Activated CD4-positive, alpha-beta T cell treated with anti-CD3 and anti-CD28 coated beads for 4 hours (primary cell): ENCODE results near the gene SLC22A17.

ENCODE experiments used
- DNase-seq, 2 donors: peaks; one replicate each; pipeline ENCODE4 v3.0.0-alpha.2; 2020

SLC22A17 gene

GRCh38 chr14:23380976-23381375, 28.3 kb upstream of the SLC22A17 start:
- DNase-seq = no peak

GRCh38 chr14:23380197-23380914, 27.7 kb upstream of the SLC22A17 start:
- DNase-seq = no peak

DNA sequence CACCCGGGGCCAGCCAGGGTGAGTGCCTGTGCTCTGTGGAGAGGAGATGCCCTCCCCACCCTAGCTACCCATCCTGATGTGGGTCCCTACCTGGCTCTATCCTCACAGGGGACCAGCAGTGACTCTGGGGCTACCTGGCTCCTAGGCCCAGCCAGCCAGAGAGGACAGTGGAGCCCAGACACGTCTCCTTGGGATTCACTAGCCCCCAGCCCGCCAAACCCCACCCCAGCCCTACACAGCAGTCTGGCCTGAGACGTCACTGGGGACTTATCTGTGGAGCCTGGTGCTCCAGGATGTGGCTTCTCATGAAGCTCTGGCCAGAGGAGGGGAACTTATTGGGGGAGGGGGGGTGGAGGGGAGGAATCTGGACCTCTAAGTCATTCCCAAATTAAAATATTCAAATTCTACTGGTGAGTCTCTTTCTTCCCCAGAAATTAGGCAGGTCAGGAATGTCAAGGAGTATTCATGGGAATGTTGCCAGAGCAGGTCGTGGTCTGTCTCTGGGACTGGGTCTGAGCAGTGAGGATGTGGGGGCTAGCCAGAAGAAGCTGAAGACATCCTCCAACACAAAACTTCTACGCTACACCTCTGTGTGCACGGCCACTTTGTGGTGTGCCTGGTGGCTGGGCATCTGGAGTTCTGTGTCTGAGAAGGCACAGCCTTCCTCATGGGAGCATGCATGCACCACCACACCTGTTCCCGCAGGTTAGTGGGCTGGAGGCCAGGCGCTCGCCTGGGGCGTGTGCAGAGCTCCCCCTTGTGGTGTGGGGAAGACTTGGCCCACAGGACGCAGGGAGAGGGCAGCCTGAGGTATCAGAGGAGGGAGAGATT, 26.9 kb upstream of the SLC22A17 start:
- peak; percentile 61 to 73 for DNase-seq

DNA sequence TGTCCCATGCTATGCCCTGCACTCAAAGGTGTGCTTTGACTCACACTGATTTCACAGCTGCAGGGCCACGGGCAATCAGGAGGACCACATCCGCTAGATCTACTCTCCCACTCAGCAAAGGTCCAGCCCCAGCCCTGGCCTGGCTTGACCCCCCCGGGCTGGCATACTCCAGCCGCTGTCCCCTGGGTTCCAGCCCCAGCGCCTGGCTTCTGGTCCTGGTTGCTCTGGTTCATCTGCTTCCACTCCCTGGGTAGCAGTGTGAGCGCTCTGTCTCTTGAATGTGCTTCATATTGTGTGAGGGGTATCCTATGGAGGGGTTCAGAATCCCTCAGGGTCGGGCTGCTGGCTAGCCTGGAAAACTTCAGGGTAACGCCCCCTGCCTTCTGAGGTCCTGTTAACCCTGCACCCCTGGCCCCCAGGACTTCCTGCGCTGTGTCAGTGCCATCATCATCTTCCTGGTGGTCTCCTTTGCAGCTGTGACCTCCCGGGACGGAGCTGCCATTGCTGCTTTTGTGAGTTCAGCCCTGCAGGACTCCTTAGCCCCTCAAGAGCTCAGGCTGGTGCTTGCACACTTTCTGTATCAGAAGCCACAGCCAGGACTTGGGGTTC, 26.0 kb upstream of the SLC22A17 start:
- no peak for DNase-seq

DNA sequence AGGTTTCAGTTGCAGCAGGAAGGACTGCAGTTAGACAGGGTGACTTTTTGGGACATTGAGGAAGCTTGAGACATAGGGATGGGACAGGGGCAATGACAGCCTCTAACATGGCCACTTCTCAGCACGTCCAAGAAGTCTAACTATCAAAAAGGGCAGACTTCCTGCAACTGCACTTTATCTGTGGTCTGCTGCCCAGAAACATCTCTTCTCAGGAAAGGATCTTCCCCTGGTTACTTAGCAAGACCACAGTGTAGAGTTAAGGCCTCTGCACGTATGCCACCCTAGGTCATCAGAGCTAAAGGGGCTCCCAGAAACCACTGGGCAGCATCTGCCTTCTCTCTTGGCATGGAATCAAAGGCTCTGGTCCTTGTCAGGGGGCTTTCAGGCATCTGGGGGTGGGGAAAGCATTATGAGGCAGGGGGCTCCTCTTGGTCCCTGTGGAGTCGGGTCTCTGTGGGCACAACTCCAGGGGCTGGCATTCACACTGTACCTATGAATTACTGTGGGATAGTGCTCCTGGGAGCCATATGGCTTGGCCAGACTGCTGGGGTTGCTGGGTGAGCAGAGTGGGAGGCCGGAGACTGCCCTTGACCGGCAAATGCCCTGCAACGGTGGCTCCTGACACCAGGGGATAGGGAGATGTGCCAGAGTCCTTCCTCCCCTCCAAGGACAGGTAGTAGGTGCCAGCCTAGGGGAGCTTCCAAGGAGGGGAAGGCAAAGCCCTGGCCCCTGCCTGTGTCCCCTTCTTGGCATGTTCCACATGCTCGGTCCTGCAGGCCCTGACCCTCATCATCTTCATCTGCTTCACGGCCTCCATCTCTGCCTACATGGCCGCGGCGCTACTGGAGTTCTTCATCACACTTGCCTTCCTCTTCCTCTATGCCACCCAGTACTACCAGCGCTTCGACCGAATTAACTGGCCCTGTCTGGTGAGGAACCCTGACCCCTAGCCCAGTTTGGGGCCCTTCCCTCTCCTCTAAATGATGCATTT, 25.2 kb upstream of the SLC22A17 start:
- no peak for DNase-seq

- no peak for DNase-seq
Measured at GRCh38 chr14:23377198-23377550, 24.5 kb upstream of the SLC22A17 start.

DNA sequence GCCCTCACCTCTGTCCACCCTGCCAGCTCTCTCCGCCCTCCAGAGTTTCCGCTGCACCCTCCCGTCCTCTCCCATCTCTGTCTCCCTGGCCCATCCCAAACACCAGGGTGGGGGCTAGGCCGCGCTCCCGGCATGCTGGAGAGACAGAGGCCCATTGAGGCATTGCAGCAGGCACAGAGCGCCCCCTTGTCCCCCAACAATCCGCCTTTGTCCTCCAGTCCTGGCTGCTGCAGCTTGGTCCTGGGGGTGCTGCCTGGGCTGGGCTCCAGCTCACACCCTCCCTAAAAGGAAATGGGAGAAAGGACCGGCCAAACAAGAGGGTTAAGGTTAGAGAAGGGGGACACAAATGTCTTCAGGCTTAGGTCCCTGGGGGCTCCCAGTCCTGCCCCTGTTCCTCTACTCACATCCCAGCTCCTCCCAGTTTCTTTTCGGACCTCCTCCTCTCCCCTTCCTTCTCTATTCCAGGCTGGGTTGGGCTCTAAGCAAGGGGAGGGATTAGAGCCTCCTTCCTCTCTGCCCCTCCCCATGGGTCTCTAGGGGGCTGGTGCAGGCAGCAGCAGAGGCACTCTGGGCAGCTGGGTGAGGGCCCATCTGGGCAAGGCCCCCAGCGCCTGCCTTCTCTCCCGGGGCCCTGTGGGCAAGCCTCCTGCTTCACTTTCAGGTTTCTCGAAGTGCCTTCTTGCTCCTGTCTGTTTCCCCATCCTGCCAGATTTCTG, 24.0 kb upstream of the SLC22A17 start, which contains the start of gene CMTM5:
Gene CMTM5 (plus strand): TSS at position 565 of the 716 bp plus-strand sequence. CDS start 206 bp downstream, outside the sequence.
- no peak for DNase-seq

DNA sequence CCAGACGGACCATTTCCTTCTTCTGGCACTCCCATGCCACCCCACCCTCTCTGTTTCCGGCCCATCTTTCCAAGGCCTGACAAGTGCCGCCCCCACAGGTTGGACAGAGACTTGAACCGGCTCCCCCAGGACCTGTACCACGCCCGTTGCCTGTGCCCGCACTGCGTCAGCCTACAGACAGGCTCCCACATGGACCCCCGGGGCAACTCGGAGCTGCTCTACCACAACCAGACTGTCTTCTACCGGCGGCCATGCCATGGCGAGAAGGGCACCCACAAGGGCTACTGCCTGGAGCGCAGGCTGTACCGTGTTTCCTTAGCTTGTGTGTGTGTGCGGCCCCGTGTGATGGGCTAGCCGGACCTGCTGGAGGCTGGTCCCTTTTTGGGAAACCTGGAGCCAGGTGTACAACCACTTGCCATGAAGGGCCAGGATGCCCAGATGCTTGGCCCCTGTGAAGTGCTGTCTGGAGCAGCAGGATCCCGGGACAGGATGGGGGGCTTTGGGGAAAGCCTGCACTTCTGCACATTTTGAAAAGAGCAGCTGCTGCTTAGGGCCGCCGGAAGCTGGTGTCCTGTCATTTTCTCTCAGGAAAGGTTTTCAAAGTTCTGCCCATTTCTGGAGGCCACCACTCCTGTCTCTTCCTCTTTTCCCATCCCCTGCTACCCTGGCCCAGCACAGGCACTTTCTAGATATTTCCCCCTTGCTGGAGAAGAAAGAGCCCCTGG, 23.0 kb upstream of the SLC22A17 start:
- DNase-seq = no peak

GRCh38 chr14:23373041-23373440, 20.4 kb upstream of the SLC22A17 start:
- no peak for DNase-seq

GRCh38 chr14:23372509-23372908, 19.8 kb upstream of the SLC22A17 start, which contains the start of gene IL25:
IL25 (plus strand) TSS chr14:23372809.
- DNase-seq = no peak

- no peak for DNase-seq
Measured at GRCh38 chr14:23371865-23372264, 19.2 kb upstream of the SLC22A17 start.

DNA sequence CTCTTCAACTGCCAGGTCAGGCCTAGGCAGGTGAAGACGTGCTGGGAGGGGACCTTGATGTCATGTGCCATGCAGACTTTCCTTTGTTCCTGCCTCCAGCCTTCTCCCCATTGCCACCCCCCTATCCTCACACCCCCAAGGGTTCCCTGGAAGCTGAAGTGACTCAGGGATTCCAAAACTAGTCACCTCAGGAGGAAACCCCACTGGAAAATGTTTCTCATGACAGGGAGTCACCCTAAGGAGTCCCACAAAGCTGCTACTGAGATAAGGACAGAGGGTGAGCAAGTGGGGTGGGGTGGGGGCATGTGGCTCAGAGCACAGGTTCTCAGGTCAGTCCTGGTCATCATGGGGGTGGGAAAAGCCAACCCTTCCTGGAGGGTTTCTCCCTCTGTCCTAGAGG, 17.5 kb upstream of the SLC22A17 start:
- DNase-seq = no peak

DNA sequence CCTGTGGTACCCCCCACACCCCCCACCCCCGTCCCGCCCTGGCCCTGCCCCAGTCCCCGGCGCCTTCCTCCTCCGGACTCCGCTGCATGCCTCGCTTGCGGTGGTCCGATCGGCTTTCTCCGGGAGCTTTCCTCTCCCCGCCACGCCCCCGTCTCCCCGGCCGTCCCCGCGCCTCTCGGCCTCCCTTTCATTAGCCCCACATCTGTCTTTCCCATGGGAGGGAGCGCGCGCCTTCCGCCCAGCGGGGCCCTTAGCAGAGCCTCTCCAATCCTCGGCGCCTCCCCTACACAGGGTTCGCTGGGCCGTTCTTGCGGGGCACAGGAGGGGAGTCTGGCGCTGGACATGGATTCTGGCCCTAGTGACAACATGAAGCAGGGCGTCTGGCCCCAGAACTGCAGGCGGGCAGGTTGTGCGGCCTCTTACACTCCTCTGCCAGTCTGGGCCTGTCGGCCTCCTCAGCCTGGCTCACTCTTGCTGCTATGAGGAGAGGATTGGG, 13.8 kb upstream of the SLC22A17 start:
- DNase-seq = no peak

DNA sequence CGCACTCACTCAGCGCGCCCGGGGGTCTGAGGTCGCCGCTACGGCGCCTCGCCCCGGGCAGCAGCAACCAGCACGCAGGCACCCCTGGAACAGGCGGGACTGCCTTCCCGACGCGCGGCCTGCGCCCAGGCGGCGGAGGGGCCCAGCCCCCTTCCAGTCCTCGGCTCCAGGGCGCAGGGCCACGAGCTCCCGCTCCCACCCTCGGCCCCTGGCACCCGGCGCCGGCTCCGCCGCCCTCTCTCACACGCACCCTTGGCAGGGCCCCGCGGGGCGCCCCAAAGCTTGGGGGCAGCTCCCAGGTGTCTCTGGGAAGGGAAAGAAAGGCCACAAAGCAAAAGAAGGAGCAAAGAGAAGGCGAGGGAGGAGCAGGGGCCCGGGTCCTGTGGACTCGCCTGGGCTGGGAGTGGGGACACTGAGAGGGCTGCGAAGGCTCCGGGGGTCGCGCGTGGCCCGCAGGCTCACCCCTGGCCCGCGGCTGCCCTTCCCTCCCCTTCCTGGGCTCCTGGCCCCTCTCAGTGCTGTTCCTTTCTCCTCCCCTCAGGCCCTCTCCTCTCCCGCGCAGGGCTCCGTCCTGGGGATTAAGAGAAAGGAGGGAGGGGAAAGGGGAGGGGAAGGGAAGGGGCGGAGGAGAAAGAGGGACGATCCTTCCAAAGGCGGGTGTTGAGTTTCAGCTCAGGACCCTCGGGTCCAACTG, 13.2 kb upstream of the SLC22A17 start:
- no peak for DNase-seq

- DNase-seq = no peak
Measured at GRCh38 chr14:23365036-23365731, 12.5 kb upstream of the SLC22A17 start, which contains the start of gene EFS. EFS (minus strand) TSS chr14:23365172; CDS start chr14:23365025, 147 bp downstream.

DNA sequence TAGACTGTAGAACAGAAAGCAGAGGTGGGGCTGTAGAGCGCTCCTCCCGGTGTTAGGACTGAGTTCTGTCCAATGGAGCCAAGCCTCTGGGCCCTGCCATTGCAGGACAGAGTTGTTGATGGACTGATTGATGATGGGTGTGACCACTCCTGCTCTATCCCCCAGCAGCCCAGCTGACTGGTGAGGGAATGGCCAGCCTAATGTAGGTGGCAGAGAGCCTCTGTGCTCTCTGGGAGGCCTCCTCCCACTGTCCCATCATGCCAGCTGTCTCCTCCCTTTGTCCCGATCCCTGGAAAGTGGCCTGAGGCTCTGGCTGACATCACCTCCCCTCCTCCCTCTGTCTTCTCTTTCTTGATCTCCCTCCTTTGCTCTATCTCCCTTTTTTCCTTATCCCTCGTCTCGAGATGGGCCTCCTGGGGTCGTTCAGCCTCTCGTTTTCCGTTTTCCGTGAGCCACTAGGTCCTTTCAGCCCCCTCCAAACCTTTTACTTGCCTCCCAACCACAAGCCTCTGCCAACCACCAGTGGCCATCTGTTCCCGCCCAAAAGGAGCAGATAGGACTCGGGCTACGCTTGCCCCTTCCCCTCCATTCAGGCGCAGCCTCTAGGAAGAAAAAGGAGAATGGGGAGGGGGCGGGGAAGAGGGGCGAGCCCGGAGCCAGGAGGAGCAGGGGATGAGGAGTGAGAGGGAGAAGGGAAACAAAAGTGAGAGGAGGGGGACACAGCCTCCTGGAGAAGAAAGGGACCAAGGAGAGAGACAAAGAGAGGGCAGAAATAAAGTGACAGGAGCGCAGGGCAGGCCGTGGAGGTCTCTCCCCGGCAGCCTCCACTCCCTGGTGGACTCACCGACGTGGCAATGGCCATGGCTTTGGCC, 11.7 kb upstream of the SLC22A17 start:
- no peak for DNase-seq

- no peak for DNase-seq
Measured at GRCh38 chr14:23362200-23362599, 9.5 kb upstream of the SLC22A17 start.

- DNase-seq = no peak
Measured at GRCh38 chr14:23361763-23362162, 9.1 kb upstream of the SLC22A17 start.
